B cell (primary cell): ENCODE results near the gene VPS26B. TPM values are rescaled to one million over a fixed set of nuclear protein-coding genes. Genes with fewer than 3 reads are reported as not detected.

Experiments
- ATAC-seq: fragments of 200-7000 bp; cut with Tn5 transposase; one replicate; pipeline ENCODE4 v1.10.0; 2021; ENCODE audit warnings: low read depth, mild to moderate bottlenecking, moderate number of reproducible peaks, moderate library complexity
- CTCF ChIA-PET: fragments of 350-600 bp; sonication (Branson Sonifier 250); formaldehyde crosslinking; loops from one replicate; lab custom pipeline; 2021; ENCODE audit warnings: antibody characterized with exemption, inconsistent platforms; lab: Charles Lee
- POLR2A ChIA-PET: fragments of 350-600 bp; sonication (Branson Sonifier 250); formaldehyde crosslinking; loops from one replicate; lab custom pipeline; 2021; ENCODE audit warnings: antibody characterized with exemption; lab: Charles Lee
- DNase-seq: peaks from one replicate; pipeline ENCODE4 v3.0.0; 2013
- H2AFZ ChIP-seq: 2 replicates; pipeline ENCODE4 v1.6.1; 2012; ENCODE audit warnings: mild to moderate bottlenecking, low read depth, low read length; ENCODE audit not compliant: insufficient read depth, poor library complexity, severe bottlenecking
- H3K27ac ChIP-seq, 2 donors: 1 replicate in 1 of 2; 2 replicates in 1 of 2; pipeline ENCODE4 v1.5.1; 2012 to 2013; ENCODE audit warnings: low read length in 2 of 2, mild to moderate bottlenecking in 2 of 2, moderate library complexity in 1 of 2
- H3K27me3 ChIP-seq, 4 experiments: fragments of 200-600 bp in 1 of 4; sonication (generic) in 1 of 4; replicated peaks in 1 of 4; 1 replicate in 2 of 4; 2 replicates in 2 of 4; pipeline versions ENCODE4 v1.6.1 to v1.7.0; 2013 to 2016; ENCODE audit warnings: low read length in 3 of 4, mild to moderate bottlenecking in 2 of 4, mixed read lengths in 1 of 4, moderate library complexity in 1 of 4; ENCODE audit not compliant: insufficient read depth in 4 of 4, control insufficient read depth in 3 of 4; ENCODE audit errors: control extremely low read depth in 1 of 4
- H3K36me3 ChIP-seq, 2 experiments: replicated peaks in 1 of 2; 1 replicate in 1 of 2; 2 replicates in 1 of 2; pipeline versions ENCODE4 v1.6.1 to v1.7.1; 2013; ENCODE audit warnings: low read length in 1 of 2; ENCODE audit not compliant: insufficient read depth in 2 of 2, control insufficient read depth in 1 of 2; ENCODE audit errors: control extremely low read depth in 1 of 2, extremely low read depth in 1 of 2
- H3K4me1 ChIP-seq, 2 donors: fragments of 200-600 bp in 1 of 2; sonication (generic) in 1 of 2; 1 replicate in 1 of 2; 2 replicates in 1 of 2; pipeline versions ENCODE4 v1.5.1 to v1.6.1; 2013 to 2017; ENCODE audit warnings: low read length in 2 of 2; ENCODE audit not compliant: control insufficient read depth in 2 of 2, insufficient read depth in 2 of 2
- H3K4me2 ChIP-seq: replicated peaks from 2 replicates; pipeline ENCODE3; 2012; ENCODE audit warnings: mild to moderate bottlenecking, low read depth, low read length; ENCODE audit not compliant: poor library complexity, severe bottlenecking
- H3K4me3 ChIP-seq, 5 experiments: fragments of 200-600 bp in 1 of 5; sonication (generic) in 1 of 5; 1 replicate in 3 of 5; 2 replicates in 2 of 5; pipeline versions ENCODE4 v1.5.1 to v1.7.0; 2011 to 2016; ENCODE audit warnings: low read length in 4 of 5, mild to moderate bottlenecking in 4 of 5, low read depth in 2 of 5, control low read depth in 1 of 5, moderate library complexity in 1 of 5; ENCODE audit not compliant: insufficient read depth in 1 of 5; ENCODE audit errors: control extremely low read depth in 1 of 5, extremely low read depth in 1 of 5
- H3K79me2 ChIP-seq: fragments of 200-600 bp; sonication (generic); one replicate; pipeline ENCODE4 v1.6.0; 2016; ENCODE audit warnings: low read length; ENCODE audit not compliant: control insufficient read depth, insufficient read depth
- H3K9ac ChIP-seq: fragments of 200-600 bp; sonication (generic); 2 replicates; pipeline ENCODE4 v1.6.1; 2017; ENCODE audit warnings: mild to moderate bottlenecking, low read length, moderate library complexity
- H3K9me3 ChIP-seq, 3 donors: one replicate each; pipeline versions ENCODE4 v1.6.1 to v1.7.1; 2013; ENCODE audit warnings: low read length in 2 of 3; ENCODE audit not compliant: control insufficient read depth in 2 of 3, insufficient read depth in 1 of 3; ENCODE audit errors: control extremely low read depth in 1 of 3
- H4K20me1 ChIP-seq: 2 replicates; pipeline ENCODE4 v1.6.0; 2012; ENCODE audit warnings: mild to moderate bottlenecking, low read length; ENCODE audit not compliant: insufficient read depth, control insufficient read depth, poor library complexity, severe bottlenecking
- H3K27ac Mint-ChIP-seq: one replicate; pipeline ENCODE4 v1.8.0; 2021; ENCODE audit warnings: mixed read lengths
- H3K27me3 Mint-ChIP-seq: one replicate; pipeline ENCODE4 v1.8.0; 2021; ENCODE audit warnings: mixed read lengths
- H3K4me1 Mint-ChIP-seq: one replicate; pipeline ENCODE4 v1.8.0; 2021; ENCODE audit warnings: mixed read lengths
- H3K4me3 Mint-ChIP-seq: one replicate; pipeline ENCODE4 v1.8.0; 2021; ENCODE audit warnings: mixed read lengths
- H3K9me3 Mint-ChIP-seq: one replicate; pipeline ENCODE4 v1.8.0; 2022; ENCODE audit warnings: mixed read lengths; ENCODE audit not compliant: insufficient read depth
- CTCF ChIP-seq: fragments of 200-600 bp; IDR thresholded peaks from one replicate; pipeline ENCODE4 v1.8.0; 2022; ENCODE audit warnings: antibody characterized with exemption, mild to moderate bottlenecking
- EZH2 ChIP-seq: IDR thresholded peaks from 2 replicates; pipeline ENCODE4 v1.6.1; 2012; ENCODE audit warnings: borderline replicate concordance, low read depth, mild to moderate bottlenecking, moderate library complexity, low read length; ENCODE audit not compliant: insufficient read depth, poor library complexity, severe bottlenecking
- WGBS: methylation state at CpG from one replicate; pipeline ENCODE4 v1.1.5; 2013; ENCODE audit warnings: missing lambda C conversion rate; ENCODE audit not compliant: insufficient coverage; 5-methylcytosine and 5-hydroxymethylcytosine counted together
- intact Hi-C: fragments of 100-400 bp; cut with micrococcal nuclease; formaldehyde crosslinking; loops from one replicate; pipeline ENCODE4 v1.10.0; 2022
- polyA plus RNA-seq: library from polyadenylated mRNA; depleted of rRNA; stranded (reverse); fragments of >200 nt; gene quantifications from 2 replicates; pipeline ENCODE4 v1.2.3, GENCODE V29; 2012
- total RNA-seq, 2 donors: library from RNA; stranded (reverse); fragments of 120-200 nt in 1 of 2; gene quantifications; 1 replicate in 1 of 2; 2 replicates in 1 of 2; pipeline versions ENCODE4 v1.2.3 to v1.2.4, GENCODE V29; 2013 to 2022

VPS26B gene
- total and polyA plus RNA-seq, 2 donors (not counting 1 experiment from before 2014, with no cell fraction given) = 14.7 to 38.5 TPM

GRCh38 chr11:134271978-134272377, 47.5 kb downstream of the VPS26B start:
- H3K79me2 ChIP-seq = no peaks in the 10 kb centered on the region
- no peak overlapping the region for H3K27ac Mint-ChIP-seq
- H3K9me3 Mint-ChIP-seq = no peaks in the 10 kb centered on the region
- peaks cover 1 to 48% (median 40%) of the 10 kb centered on the region in 4 experiments for H3K27me3 ChIP-seq
- no peak overlapping the region for H3K27ac ChIP-seq
- WGBS = no CpG with 5 or more reads among the region's 4 CpGs
- peaks cover 14 to 28% of the 10 kb centered on the region in 2 donors for H3K4me1 ChIP-seq
- TF ChIP-seq EZH2 = no peak
- no peak for TF ChIP-seq CTCF
- peaks cover 15% of the 10 kb centered on the region for H3K4me1 Mint-ChIP-seq
- DNase-seq (no peak), ATAC-seq (no peak)
- no peak overlapping the region for H3K4me2 ChIP-seq
- no peaks in the 10 kb centered on the region for H3K36me3 ChIP-seq
- H2AFZ ChIP-seq = no peak overlapping the region
- ChIA-PET POLR2A (no interaction called here), CTCF (interaction anchor here (1.6 kb wide), 1 partner anchor 11 kb away, joined by 3 read pairs; no protein-coding TSS in a partner anchor)
- H3K9ac ChIP-seq = no peak overlapping the region
- H3K4me3 Mint-ChIP-seq = no peak overlapping the region
- H3K27me3 Mint-ChIP-seq = peaks cover 60% of the 10 kb centered on the region
- peaks cover 0 to 10% (median 0%) of the 10 kb centered on the region in 3 donors for H3K9me3 ChIP-seq
- intact Hi-C loops = no loop called here
- H3K4me3 ChIP-seq = no peak overlapping the region
- H4K20me1 ChIP-seq = no peaks in the 10 kb centered on the region

- WGBS = 45% methylated on average over 14 of the region's 18 CpGs
- H3K4me3 ChIP-seq = no peak overlapping the region
- no peaks in the 10 kb centered on the region for H3K79me2 ChIP-seq
- no peak overlapping the region for H3K27ac ChIP-seq
- peaks cover 1 to 55% (median 46%) of the 10 kb centered on the region in 4 experiments for H3K27me3 ChIP-seq
- ChIA-PET CTCF (interaction anchor here (2.3 kb wide), 1 partner anchor 10 kb away, joined by 10 read pairs; no protein-coding TSS in a partner anchor), POLR2A (no interaction called here)
- ATAC-seq (no peak), DNase-seq (no peak)
- H3K9ac ChIP-seq = no peak overlapping the region
- Mint-ChIP-seq H3K4me3 (no peak overlapping the region), H3K27ac (no peak overlapping the region), H3K4me1 (peaks cover 21% of the 10 kb centered on the region), H3K9me3 (no peaks in the 10 kb centered on the region), H3K27me3 (peaks cover 66% of the 10 kb centered on the region)
- peaks cover 21 to 35% of the 10 kb centered on the region in 2 donors for H3K4me1 ChIP-seq
- peaks cover 0 to 17% (median 0%) of the 10 kb centered on the region in 3 donors for H3K9me3 ChIP-seq
- H4K20me1 ChIP-seq = no peaks in the 10 kb centered on the region
- H3K36me3 ChIP-seq = no peaks in the 10 kb centered on the region
- H3K4me2 ChIP-seq = no peak overlapping the region
- H2AFZ ChIP-seq = no peak overlapping the region
- no peak for TF ChIP-seq CTCF
- no peak for TF ChIP-seq EZH2
- intact Hi-C loops = no loop called here
Observed at GRCh38 chr11:134272381-134273316, 48.2 kb downstream of the VPS26B start.
